Coronary artery (tissue), 2 donors: ENCODE data around the gene DUOXA1.

Experiments used
- DNase-seq: peaks from one replicate; pipeline ENCODE4 v3.0.0-alpha.2; 2017; ENCODE audit warnings: low spot score
- H3K27ac ChIP-seq, 2 donors: fragments of 200-600 bp; sonication (generic); one replicate each; pipeline ENCODE4 v1.5.1; 2016 to 2019
- H3K4me3 ChIP-seq: fragments of 200-600 bp; sonication (generic); 2 replicates; pipeline ENCODE4 v1.5.1; 2016; ENCODE audit warnings: mild to moderate bottlenecking, moderate library complexity
- TF ChIP-seq, protein P1 (sequence below): fragments of 200-600 bp; sonication (generic); IDR thresholded peaks from one replicate; pipeline ENCODE4 v1.5.1; 2019; ENCODE audit warnings: antibody characterized with exemption

The DUOXA1 gene

DNA sequence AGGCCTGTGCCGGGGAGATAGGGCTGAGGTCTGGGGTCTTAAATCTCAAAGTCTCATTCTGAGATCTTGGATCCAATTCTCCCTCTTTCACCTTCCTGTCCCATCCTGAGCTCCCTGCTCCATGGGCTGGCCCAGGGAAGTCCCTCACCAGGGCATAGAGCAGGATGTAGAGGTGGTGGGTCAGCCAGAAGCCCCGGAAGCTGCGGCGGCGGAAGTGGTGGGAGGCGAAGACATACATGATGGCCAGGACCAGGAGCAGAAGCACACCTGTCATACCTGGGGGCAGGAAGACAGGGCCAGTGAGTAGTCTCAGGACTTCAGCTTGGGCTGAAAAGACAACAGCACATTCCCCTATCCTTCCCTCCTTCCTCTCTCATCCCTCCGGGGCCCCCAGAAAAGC, 32.2 kb downstream of the DUOXA1 start:
- no peak overlapping the region for H3K27ac ChIP-seq
- TF ChIP-seq, protein P1, sequence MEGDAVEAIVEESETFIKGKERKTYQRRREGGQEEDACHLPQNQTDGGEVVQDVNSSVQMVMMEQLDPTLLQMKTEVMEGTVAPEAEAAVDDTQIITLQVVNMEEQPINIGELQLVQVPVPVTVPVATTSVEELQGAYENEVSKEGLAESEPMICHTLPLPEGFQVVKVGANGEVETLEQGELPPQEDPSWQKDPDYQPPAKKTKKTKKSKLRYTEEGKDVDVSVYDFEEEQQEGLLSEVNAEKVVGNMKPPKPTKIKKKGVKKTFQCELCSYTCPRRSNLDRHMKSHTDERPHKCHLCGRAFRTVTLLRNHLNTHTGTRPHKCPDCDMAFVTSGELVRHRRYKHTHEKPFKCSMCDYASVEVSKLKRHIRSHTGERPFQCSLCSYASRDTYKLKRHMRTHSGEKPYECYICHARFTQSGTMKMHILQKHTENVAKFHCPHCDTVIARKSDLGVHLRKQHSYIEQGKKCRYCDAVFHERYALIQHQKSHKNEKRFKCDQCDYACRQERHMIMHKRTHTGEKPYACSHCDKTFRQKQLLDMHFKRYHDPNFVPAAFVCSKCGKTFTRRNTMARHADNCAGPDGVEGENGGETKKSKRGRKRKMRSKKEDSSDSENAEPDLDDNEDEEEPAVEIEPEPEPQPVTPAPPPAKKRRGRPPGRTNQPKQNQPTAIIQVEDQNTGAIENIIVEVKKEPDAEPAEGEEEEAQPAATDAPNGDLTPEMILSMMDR: no peak
- no peak overlapping the region for H3K4me3 ChIP-seq
- no peak for DNase-seq

DNA sequence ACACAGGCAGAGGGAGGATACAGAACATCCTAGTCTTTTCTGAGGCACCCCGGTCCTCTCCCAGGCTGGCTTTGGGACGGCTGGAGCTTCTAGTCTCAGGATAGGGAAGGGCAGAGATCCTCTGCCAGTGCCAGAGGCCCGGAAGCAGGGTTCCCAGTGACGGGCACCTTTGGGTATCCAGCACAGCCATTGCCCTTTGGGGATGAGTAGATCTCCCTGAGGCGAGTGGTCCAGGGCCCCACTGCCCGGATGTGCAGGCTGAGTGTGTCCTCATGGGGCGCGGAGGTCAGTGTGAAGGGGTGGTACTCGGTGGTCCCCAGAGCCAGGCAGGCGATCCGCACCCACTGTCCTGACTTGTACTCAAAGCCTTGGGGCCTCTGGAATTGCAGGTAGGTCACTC, 34.0 kb downstream of the DUOXA1 start:
- TF ChIP-seq, protein P1: no peak
- Histone ChIP-seq H3K4me3 (no peak overlapping the region), H3K27ac (no peak overlapping the region)
- DNase-seq: no peak

DNA sequence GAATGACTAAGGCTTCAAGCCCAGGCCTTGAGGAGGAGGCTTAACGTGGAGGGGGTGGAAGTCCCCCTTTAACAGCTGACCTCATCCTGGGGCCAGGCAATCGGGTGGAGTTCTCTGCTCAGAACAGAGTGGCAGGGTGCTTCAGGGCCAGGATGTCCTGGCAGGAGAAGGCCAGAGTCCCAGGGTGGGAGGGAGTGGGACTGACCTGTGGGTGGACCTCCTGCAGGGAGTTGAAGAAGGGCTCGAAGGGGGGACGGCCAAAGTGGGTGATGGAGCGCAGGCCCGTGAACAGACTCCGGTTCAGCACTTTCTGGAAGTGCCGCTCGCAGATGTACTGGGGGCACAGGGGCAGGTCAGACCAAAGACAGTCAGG, 35.3 kb downstream of the DUOXA1 start:
- Histone ChIP-seq H3K4me3 (no peak overlapping the region), H3K27ac (no peak overlapping the region)
- DNase-seq: no peak
- TF ChIP-seq, protein P1: no peak

DNA sequence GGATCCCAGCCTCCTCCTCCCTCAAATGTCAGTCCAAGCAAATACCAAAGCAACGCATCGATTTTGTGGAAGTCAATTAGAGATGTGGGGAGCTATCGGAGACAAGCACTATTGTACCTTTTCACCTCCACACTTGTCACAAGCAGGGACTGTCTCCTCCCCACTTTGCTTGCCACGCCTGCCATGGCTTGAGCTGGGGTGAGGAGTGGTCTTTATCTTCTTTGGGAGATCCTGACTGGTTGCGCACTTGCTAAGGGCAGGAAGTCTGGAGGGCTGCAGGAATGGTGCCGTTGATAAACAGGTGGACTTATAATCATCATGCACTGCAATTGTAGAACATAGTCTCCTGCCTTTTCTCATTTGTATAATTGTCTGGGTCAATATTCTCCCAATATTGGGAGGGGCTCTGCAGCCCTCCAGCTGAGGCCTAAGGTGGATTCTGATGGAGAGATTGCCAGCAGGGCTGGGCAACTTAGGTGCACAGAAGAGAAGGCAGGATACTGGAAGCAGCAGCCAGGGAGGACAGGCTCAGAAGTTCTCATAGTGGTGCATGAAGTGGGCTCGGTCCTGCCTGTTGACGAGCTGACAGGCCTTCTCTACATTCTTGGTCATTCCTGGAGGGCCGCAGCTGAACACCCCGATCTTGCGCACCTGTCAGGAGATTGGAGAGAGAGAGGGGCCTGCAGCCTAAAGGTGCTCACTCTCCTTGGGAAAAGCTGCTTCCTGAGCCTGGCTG, 35.9 kb downstream of the DUOXA1 start:
- H3K4me3 ChIP-seq: no peak overlapping the region
- DNase-seq: no peak
- no peak overlapping the region for H3K27ac ChIP-seq
- TF ChIP-seq, protein P1: no peak

DNA sequence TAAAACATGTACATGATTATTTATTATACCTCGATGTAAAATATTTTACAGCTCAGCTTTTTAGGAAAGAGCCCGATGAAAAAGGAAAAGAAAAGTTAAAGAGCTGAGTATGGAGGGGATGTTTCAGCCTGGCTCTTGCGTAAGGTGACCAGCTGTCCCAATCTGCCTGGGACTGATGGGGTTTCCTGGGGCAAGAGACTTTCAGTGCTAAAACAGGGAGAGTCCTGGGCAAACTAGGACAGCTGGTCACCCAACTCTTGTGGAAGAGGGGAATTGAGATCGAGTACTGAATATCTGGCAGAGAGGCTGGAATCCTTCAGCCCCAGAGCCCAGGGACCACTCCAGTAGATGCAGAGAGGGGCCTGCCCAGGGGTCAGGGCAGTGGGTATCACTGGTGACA, 36.7 kb downstream of the DUOXA1 start:
- Histone ChIP-seq H3K4me3 (no peak overlapping the region), H3K27ac (no peak overlapping the region)
- DNase-seq: no peak
- TF ChIP-seq, protein P1: no peak

DNA sequence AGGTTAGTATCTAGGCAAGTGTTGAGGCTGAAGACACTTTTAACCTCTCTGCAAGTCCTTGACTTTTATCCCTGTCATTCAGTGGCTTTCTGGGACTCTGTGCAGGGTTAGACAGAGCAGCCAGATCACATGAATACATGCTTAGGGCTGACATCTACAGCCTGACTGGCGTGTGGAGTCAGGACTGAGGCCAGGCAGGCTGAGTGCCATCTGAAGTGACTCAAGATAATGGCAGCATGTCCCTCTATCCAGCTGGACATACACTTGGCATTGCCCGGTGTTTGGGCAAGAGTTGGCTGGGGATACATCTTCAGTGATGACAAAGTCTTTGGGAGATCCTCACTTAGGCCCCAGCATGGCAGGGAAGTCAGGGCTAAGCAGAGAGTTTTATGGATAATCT, 38.1 kb downstream of the DUOXA1 start:
- Histone ChIP-seq H3K27ac (no peak overlapping the region), H3K4me3 (no peak overlapping the region)
- DNase-seq: no peak
- TF ChIP-seq, protein P1: no peak

DNA sequence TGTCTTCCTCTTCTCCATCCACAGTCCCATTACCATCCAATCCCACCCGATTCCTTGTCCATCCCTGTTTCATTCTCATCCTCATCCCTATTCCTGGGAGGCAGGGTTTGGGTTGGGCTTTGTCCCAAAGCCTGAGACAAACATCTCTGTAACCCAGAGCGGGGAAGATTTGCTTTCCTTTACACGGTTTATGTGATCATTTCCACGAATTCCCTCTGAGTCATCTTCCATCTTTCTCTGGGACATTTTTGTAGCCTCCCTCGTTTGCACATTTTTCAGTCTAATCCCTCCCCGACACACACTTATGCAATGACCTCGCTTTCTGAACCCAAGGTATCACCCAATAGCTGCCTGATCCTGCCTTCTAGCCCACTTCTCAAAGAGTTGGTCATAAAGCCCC, 38.5 kb downstream of the DUOXA1 start:
- DNase-seq: no peak
- no peak overlapping the region for H3K27ac ChIP-seq
- TF ChIP-seq, protein P1: no peak
- H3K4me3 ChIP-seq: no peak overlapping the region
